Glutamatergic neuron (in vitro differentiated cells): ENCODE measurements around the gene JAM2. TPM values are rescaled to one million over a fixed set of nuclear protein-coding genes. Genes with fewer than 3 reads are reported as not detected.

Source experiments
- DNase-seq: peaks from one replicate; pipeline ENCODE4 v3.0.0; 2022
- H3K27ac Mint-ChIP-seq: one replicate; pipeline ENCODE4 v1.8.0; 2020; ENCODE audit warnings: mild to moderate bottlenecking, mixed read lengths, inconsistent platforms; ENCODE audit not compliant: unreplicated experiment
- H3K27me3 Mint-ChIP-seq: one replicate; pipeline ENCODE4 v1.8.0; 2020; ENCODE audit warnings: mild to moderate bottlenecking, moderate library complexity, mixed read lengths, inconsistent platforms; ENCODE audit not compliant: unreplicated experiment
- H3K36me3 Mint-ChIP-seq: one replicate; pipeline ENCODE4 v1.8.0; 2020; ENCODE audit warnings: mild to moderate bottlenecking, mixed read lengths, inconsistent platforms; ENCODE audit not compliant: unreplicated experiment
- H3K4me1 Mint-ChIP-seq: one replicate; pipeline ENCODE4 v1.8.0; 2020; ENCODE audit warnings: mild to moderate bottlenecking, low read depth, mixed read lengths, inconsistent platforms; ENCODE audit not compliant: unreplicated experiment
- H3K4me3 Mint-ChIP-seq: one replicate; pipeline ENCODE4 v1.8.0; 2020; ENCODE audit warnings: mild to moderate bottlenecking, mixed read lengths, inconsistent platforms; ENCODE audit not compliant: unreplicated experiment
- H3K9me3 Mint-ChIP-seq: one replicate; pipeline ENCODE4 v1.8.0; 2020; ENCODE audit warnings: mild to moderate bottlenecking, moderate library complexity, mixed read lengths, inconsistent platforms; ENCODE audit not compliant: unreplicated experiment
- CTCF ChIP-seq: fragments of 200-600 bp; sonication (generic); IDR thresholded peaks from one replicate; pipeline ENCODE4 v1.5.0; 2021; ENCODE audit not compliant: partially characterized antibody, unreplicated experiment
- total RNA-seq: library from RNA; stranded (reverse); fragmentation: NEBNext Ultra II Directional; extraction: Animal tissue kit (Norgen Biotek cat#: 25700); gene quantifications from one replicate; pipeline ENCODE4 v1.2.1, GENCODE V29; 2021; ENCODE audit not compliant: unreplicated experiment

Gene JAM2
- total RNA-seq, 1 donor from 2014 or later = 4.6 TPM

- no peak overlapping the region for H3K4me3 Mint-ChIP-seq
- no peaks in the 10 kb centered on the region for H3K9me3 Mint-ChIP-seq
- no peak for TF ChIP-seq CTCF
- peaks cover 2% of the 10 kb centered on the region for H3K27me3 Mint-ChIP-seq
- H3K27ac Mint-ChIP-seq = no peak overlapping the region
- H3K36me3 Mint-ChIP-seq = no peaks in the 10 kb centered on the region
- no peak for DNase-seq
- no peaks in the 10 kb centered on the region for H3K4me1 Mint-ChIP-seq
Observed at GRCh38 chr21:25717491-25718147, 78.6 kb downstream of the JAM2 start.

DNA sequence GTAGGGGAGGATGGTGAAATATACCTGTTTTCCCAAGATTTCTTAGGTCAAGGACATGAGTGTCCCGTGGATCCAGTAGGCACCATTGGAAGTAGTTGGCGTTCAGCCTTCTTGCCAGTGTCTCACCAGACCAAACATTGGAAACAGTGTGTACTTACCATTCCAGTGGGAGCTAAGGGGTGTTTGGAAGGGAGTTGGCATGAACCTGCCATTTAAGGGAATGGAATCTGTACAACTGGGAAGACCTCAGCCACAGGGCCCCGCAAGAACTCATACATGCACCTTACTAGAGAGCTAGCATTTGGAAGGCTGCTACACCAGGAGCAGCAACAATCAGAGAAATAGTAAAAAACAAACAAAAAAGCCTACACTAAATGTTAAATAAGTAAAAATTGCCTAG is 82.9 kb downstream of the JAM2 start:
- H3K4me1 Mint-ChIP-seq = no peaks in the 10 kb centered on the region
- no peaks in the 10 kb centered on the region for H3K36me3 Mint-ChIP-seq
- H3K4me3 Mint-ChIP-seq = no peak overlapping the region

GRCh38 chr21:25722631-25723030 is 83.6 kb downstream of the JAM2 start:
- TF ChIP-seq CTCF = no peak
- Mint-ChIP-seq H3K27me3 (no peaks in the 10 kb centered on the region), H3K9me3 (no peaks in the 10 kb centered on the region), H3K27ac (no peak overlapping the region), H3K36me3 (no peaks in the 10 kb centered on the region), H3K4me3 (no peak overlapping the region), H3K4me1 (no peaks in the 10 kb centered on the region)
- no peak for DNase-seq

More for the DNA sequence above, 82.9 kb downstream of the JAM2 start:
- no peaks in the 10 kb centered on the region for H3K9me3 Mint-ChIP-seq
- no peaks in the 10 kb centered on the region for H3K27me3 Mint-ChIP-seq
- no peak overlapping the region for H3K27ac Mint-ChIP-seq
- no peak for DNase-seq
- TF ChIP-seq CTCF = no peak

GRCh38 chr21:25732091-25732760 is 93.2 kb downstream of the JAM2 start:
- Mint-ChIP-seq H3K4me1 (peaks cover 11% of the 10 kb centered on the region), H3K27ac (no peak overlapping the region), H3K27me3 (peaks cover 13% of the 10 kb centered on the region), H3K4me3 (no peak overlapping the region), H3K36me3 (no peaks in the 10 kb centered on the region), H3K9me3 (peaks cover 12% of the 10 kb centered on the region)
- DNase-seq = no peak
- no peak for TF ChIP-seq CTCF
